ENCODE measurements around the gene GPR39. TPM values are rescaled to one million over a fixed set of nuclear protein-coding genes. Genes with fewer than 3 reads are reported as not detected.

GPR39 gene
- total RNA-seq, 2 donors from 2014 or later: 7.3 to 9.6 TPM

DNA sequence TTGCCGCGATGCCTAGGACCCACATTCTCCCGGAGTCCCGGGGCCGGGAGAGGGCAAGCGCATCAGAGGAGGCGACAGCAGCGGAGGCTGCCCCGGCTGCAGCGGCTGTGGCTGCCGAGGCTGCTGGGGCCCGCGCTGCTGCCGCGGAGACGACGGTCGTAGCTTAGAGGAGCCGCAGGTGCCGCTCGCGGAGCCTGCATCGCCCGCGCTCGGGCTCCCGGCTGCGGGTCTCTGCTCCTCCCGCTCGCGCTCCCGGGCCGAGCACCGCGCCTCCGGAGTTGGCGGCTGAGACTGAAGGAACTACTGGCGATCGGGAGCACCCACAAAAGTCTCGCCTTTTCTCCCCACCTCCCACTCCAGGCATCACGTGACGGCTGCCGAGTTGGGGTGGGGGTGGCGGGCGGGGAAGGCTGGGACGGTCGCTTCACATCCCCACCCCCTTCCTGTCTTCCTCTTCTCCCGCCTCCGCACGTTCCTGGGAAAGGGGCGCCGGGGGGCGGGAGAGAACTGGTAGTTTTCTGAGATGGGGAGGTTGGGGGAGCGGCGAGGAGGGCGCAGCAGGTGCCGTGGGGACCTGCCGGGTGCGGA is 253.4 kb downstream of the GPR39 start, which contains the start of gene LYPD1:
Gene LYPD1 (minus strand): TSS at position 298 of the 588 bp plus-strand sequence. CDS start 273 bp downstream, at position 25.
- Histone ChIP-seq H3K27me3 (no peaks in the 10 kb centered on the region), H3K4me3 (peak within 1 kb of the TSS; percentile 7 to 32), H3K27ac (peak within 1 kb of the TSS in 2 of 4 donors; percentile 46 to 68), H3K4me1 (peaks cover 32% of the 10 kb centered on the region), H3K36me3 (replicated peaks in 1 of 2; ENCODE audit: insufficient read depth in 1 of 2, low read depth in 2 of 2) (no peaks in the 10 kb centered on the region), H3K9me3 (no peaks in the 10 kb centered on the region)
- intact Hi-C loops (cut with DNase I): no loop called here
- ATAC-seq: peak; percentile 51
- WGBS, 2 donors: 1 to 3% methylated on average over 10 to 59 of the region's 59 CpGs
- TF ChIP-seq, protein P1, sequence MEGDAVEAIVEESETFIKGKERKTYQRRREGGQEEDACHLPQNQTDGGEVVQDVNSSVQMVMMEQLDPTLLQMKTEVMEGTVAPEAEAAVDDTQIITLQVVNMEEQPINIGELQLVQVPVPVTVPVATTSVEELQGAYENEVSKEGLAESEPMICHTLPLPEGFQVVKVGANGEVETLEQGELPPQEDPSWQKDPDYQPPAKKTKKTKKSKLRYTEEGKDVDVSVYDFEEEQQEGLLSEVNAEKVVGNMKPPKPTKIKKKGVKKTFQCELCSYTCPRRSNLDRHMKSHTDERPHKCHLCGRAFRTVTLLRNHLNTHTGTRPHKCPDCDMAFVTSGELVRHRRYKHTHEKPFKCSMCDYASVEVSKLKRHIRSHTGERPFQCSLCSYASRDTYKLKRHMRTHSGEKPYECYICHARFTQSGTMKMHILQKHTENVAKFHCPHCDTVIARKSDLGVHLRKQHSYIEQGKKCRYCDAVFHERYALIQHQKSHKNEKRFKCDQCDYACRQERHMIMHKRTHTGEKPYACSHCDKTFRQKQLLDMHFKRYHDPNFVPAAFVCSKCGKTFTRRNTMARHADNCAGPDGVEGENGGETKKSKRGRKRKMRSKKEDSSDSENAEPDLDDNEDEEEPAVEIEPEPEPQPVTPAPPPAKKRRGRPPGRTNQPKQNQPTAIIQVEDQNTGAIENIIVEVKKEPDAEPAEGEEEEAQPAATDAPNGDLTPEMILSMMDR (IDR thresholded peaks at IDR 0.05): no peak
- TF ChIP-seq POLR2A (IDR thresholded peaks at IDR 0.05): no peak
- DNase-seq: peak in 2 of 4 donors; percentile 22 to 30

DNA sequence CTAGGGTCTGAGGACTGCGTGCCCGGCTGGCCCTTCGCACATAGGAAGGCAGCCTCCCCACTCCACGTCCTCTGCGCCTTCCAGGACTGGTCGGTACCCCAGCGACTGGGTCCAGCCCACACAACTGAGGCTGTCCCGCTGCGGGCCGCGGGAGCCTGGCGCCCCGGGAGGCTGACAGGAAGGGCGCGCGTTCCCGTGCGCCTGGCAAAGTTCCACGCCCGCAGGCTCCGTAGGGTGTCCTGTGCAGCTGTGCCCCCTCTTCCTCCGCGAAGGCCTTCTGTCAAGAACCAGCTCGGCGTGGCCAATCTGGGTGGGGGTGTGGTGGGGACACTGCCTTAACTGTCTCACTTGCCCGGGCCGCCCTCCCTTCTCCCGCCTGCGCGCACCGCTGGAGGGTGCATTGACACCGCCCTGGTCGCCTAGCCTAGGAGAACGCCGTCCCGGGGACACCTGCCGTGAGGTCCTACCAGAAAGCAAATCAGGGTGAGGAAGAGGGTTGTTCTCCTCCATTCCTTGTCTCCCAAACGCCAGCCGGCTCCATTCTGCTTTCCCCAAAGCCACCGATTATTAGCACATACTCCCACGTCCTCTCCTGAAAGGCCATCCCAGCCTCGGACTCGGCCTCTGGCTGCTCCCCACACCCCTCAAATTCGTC is 254.0 kb downstream of the GPR39 start:
- peak; percentile 20 to 46 (median 28) for DNase-seq
- Histone ChIP-seq H3K27me3 (no peaks in the 10 kb centered on the region), H3K4me3 (peak overlapping the region; percentile 7 to 32)

DNA sequence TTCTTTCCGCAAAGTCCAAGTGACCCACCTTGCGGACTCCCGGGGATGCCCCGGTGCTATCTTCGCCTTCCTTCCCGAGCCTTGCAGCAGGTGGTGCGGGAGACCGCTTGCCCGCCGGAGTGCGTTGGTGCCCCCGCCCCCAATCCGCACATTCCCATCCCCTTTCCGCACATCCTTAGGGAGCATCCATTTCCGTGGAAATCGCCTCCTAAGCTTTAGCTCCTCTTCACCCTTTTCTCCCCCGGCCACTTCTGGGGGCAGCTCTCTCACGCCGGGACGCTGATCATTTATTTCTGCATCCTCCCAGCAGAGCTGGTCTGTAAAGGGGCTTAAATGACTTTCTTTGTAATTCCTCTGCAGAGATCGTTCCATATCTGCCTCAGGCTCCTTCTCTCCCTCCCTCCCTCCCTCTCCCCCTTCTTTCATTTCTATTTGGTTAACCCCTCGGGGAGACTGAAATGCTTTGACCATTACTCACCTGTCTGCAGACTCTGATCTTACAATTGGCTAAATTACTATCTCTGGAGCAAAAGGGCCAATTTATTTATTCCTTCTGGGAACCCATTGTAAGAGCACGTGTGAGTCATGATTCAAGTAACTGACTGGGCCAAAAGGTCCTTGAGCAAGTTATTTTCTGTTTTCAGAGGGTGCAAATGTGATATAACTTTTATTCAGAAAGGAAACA is 254.7 kb downstream of the GPR39 start:
- peak overlapping the region in 2 of 4 donors; percentile 46 to 68 for H3K27ac ChIP-seq
- H3K27me3 ChIP-seq: no peaks in the 10 kb centered on the region
- peak; percentile 45 for ATAC-seq
- TF ChIP-seq POLR2A (IDR thresholded peaks at IDR 0.05): no peak
- TF ChIP-seq, protein P1 (IDR thresholded peaks at IDR 0.05): no peak
- peaks cover 32% of the 10 kb centered on the region for H3K4me1 ChIP-seq
- no peaks in the 10 kb centered on the region for H3K9me3 ChIP-seq
- no peak overlapping the region for H3K4me3 ChIP-seq
- 33 to 38% methylated on average over 23 of the region's 23 CpGs for WGBS, 2 donors
- H3K36me3 ChIP-seq (replicated peaks in 1 of 2; ENCODE audit: insufficient read depth in 1 of 2, low read depth in 2 of 2): no peaks in the 10 kb centered on the region
- DNase-seq: no peak
- intact Hi-C loops (cut with DNase I): no loop called here

More for the DNA sequence above, 254.0 kb downstream of the GPR39 start:
- Histone ChIP-seq H3K27ac (peak overlapping the region in 2 of 4 donors; percentile 46 to 68), H3K4me1 (peaks cover 32% of the 10 kb centered on the region), H3K9me3 (no peaks in the 10 kb centered on the region), H3K36me3 (replicated peaks in 1 of 2; ENCODE audit: insufficient read depth in 1 of 2, low read depth in 2 of 2) (no peaks in the 10 kb centered on the region)
- 2 to 3% methylated on average over 8 to 44 of the region's 44 CpGs for WGBS, 2 donors
- intact Hi-C loops (cut with DNase I): no loop called here
- TF ChIP-seq, protein P1 (IDR thresholded peaks at IDR 0.05): no peak
- no peak for TF ChIP-seq POLR2A (IDR thresholded peaks at IDR 0.05)
- ATAC-seq: peak; percentile 52

DNA sequence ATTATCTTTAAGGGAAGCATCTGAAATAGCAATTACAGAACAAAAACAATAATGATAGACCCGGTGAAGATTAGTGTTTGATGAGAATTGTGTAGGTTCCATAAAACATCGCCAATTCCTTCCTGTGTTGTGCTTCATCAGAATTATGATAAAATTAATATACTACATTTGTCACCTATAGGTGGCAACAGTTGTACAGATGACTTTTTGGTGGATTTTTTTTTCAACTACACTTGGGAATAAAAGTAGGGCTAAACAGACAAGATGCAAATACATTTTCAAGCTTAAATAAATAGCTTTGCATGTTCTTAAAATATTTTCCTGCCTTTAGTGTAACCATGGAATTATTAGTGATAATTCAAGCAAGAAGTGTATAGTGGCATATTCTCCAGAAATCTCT is 260.4 kb downstream of the GPR39 start:
- Histone ChIP-seq H3K27ac (no peak overlapping the region), H3K4me3 (no peak overlapping the region), H3K4me1 (no peaks in the 10 kb centered on the region), H3K9me3 (no peaks in the 10 kb centered on the region), H3K36me3 (replicated peaks in 1 of 2; ENCODE audit: insufficient read depth in 1 of 2, low read depth in 2 of 2) (no peaks in the 10 kb centered on the region), H3K27me3 (no peaks in the 10 kb centered on the region)
- no peak for DNase-seq
- TF ChIP-seq, protein P1 (IDR thresholded peaks at IDR 0.05): peak in 4 of 7 experiments; percentile 8 to 10 (median 9)
- TF ChIP-seq POLR2A (IDR thresholded peaks at IDR 0.05): no peak
- 56 to 61% methylated on average over 2 of the region's 2 CpGs for WGBS, 2 donors
- intact Hi-C loops (cut with DNase I): no loop called here
- no peak for ATAC-seq

Data from body of pancreas (tissue), 4 donors.